NB4 (cell line): ENCODE data around the gene S100A2.

Experiments used
- DNase-seq: peaks from one replicate; pipeline ENCODE4 v3.0.0; 2010; ENCODE audit warnings: low read depth
- H3K4me3 ChIP-seq: one replicate; pipeline ENCODE4 v1.5.1; 2011; ENCODE audit warnings: mild to moderate bottlenecking, low read depth, low read length, moderate library complexity
- MYC ChIP-seq: IDR thresholded peaks from 2 replicates; pipeline ENCODE4 v1.6.1; 2011; ENCODE audit warnings: low read depth, low read length
- POLR2A ChIP-seq: IDR thresholded peaks from 2 replicates; pipeline ENCODE4 v1.6.1; 2011; ENCODE audit warnings: mild to moderate bottlenecking; ENCODE audit not compliant: insufficient read length; ENCODE audit errors: extremely low read depth
- TF ChIP-seq, protein P1 (sequence below): IDR thresholded peaks from 2 replicates; pipeline ENCODE4 v1.6.1; 2011; ENCODE audit warnings: low read depth, low read length
- TF ChIP-seq, protein P2 (sequence below): IDR thresholded peaks from one replicate; pipeline ENCODE4 v1.5.1; 2012; ENCODE audit warnings: low read depth, low read length

The S100A2 gene

DNA sequence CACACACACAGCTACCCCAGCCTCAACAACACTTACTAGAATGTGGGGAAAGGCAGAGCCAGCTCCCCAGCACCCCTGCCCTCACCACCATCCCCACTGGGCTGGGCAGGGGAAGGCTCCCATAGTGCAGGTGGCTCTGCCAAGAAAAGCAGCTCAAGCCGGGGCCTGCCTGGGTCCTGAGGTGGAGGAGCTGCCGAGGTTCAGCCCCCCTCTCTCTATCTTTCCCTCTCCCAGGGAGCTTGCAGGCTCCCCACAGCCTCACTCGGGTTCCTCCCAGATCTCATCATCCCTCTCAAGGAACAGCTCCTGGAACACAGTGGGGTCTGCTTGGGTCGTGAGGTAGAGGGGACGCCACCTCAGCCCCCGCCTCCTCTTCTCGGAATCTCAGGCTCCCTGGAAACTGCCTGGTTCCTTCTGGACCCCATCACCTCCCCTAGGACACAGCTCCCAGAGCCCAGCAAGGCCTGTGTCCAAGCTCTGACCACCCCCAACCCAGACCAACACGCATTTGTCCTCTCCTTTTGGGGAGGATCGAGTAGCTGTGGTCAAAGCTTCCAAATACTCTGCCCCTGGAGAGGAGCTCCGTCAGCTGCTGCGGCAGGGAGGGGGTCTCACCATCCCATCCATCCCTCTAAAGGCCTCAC, 46.6 kb upstream of the S100A2 start:
- H3K4me3 ChIP-seq, result no peak overlapping the region
- DNase-seq, result no peak
- TF ChIP-seq POLR2A (no peak), MYC (no peak)
- TF ChIP-seq, protein P1, sequence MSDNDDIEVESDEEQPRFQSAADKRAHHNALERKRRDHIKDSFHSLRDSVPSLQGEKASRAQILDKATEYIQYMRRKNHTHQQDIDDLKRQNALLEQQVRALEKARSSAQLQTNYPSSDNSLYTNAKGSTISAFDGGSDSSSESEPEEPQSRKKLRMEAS, result no peak
- TF ChIP-seq, protein P2, sequence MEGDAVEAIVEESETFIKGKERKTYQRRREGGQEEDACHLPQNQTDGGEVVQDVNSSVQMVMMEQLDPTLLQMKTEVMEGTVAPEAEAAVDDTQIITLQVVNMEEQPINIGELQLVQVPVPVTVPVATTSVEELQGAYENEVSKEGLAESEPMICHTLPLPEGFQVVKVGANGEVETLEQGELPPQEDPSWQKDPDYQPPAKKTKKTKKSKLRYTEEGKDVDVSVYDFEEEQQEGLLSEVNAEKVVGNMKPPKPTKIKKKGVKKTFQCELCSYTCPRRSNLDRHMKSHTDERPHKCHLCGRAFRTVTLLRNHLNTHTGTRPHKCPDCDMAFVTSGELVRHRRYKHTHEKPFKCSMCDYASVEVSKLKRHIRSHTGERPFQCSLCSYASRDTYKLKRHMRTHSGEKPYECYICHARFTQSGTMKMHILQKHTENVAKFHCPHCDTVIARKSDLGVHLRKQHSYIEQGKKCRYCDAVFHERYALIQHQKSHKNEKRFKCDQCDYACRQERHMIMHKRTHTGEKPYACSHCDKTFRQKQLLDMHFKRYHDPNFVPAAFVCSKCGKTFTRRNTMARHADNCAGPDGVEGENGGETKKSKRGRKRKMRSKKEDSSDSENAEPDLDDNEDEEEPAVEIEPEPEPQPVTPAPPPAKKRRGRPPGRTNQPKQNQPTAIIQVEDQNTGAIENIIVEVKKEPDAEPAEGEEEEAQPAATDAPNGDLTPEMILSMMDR, result no peak

DNA sequence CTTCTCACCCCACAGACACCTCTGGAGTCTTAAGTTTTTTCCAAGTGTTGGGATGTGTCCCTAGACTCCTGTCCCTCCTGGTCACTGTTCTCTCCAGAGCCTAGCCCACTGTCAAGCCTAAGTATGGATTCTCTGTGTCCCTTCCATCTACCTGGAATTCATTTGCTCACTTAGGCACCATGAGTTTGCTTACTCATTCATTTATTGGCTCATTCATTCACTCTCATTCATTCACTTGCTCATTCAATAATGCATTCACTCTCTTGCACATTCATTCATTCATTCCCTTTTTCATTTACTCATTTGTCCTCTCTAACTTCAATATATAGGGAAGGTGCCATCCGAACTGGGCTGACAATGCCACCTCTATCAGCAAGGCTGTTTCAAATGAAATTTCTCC, 45.7 kb upstream of the S100A2 start:
- DNase-seq, result no peak
- no peak for TF ChIP-seq MYC
- TF ChIP-seq, protein P1, result no peak
- TF ChIP-seq POLR2A, result no peak
- TF ChIP-seq, protein P2, result no peak
- H3K4me3 ChIP-seq, result no peak overlapping the region

DNA sequence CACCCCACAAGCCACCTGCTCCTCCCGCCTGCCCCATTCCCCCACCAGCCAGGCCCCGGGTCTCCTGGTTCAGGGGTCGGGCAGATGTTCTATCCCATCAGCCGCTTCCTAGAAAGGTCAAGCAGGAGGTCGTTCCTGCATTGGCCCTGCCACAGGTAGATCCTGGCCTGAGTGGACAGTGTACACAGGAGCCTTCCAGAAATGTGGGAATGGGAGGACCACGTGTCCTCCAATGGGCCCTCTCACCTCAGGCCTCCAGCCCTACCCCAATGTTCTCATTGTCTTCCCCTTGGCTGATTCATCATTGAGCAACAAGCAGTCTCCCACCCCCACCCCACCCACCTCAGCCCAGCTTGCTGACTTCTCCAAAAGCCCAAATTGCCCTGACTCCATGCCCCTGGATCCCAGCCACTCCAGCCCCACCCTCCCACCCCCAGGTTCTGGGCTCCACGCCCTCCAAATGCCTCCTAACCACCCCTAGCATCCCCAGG, 45.2 kb upstream of the S100A2 start:
- H3K4me3 ChIP-seq, result no peak overlapping the region
- TF ChIP-seq MYC, result peak; percentile 64
- TF ChIP-seq, protein P2, result no peak
- TF ChIP-seq, protein P1, result peak; percentile 85
- TF ChIP-seq POLR2A, result no peak
- peak; percentile 75 for DNase-seq

DNA sequence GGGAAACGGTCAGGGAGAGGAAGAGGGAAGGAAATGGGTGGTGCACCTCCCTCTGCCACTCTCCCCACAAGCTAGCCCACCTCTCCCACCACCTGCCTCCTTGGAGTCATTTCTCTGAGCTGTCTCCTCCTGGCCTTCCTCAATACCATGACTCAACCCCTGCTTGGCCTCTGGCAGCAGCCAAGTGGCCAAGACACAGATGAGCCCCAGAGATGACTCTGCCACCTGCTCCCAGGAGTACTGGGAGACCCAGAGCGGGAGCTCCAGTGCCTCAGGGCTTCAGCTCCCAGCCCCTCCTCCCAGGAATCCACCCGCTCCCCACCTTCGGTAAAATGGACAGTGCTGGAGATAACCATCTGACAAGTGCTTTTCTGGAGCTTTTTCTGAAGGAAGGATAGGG, 44.7 kb upstream of the S100A2 start:
- TF ChIP-seq, protein P2, result no peak
- TF ChIP-seq POLR2A, result no peak
- TF ChIP-seq, protein P1, result no peak
- no peak for TF ChIP-seq MYC
- DNase-seq, result peak; percentile 64
- no peak overlapping the region for H3K4me3 ChIP-seq

DNA sequence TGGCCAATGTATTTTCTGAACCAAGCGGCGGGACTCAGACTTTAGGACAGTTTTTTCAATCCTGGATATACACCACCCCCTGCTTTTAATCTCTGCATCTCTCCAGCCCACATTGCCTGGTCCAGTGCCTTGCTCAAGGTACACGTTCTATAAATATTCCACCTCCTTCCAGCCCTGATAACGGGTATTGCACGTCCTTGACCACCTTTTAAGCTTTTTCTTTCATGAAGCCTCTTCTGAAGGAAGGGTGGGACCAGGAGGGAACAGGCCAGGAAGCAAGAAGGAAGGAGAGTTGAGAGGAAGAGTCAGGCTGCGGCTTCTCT, 43.9 kb upstream of the S100A2 start:
- no peak overlapping the region for H3K4me3 ChIP-seq
- no peak for DNase-seq
- TF ChIP-seq POLR2A, result no peak
- TF ChIP-seq, protein P2, result no peak
- no peak for TF ChIP-seq MYC
- TF ChIP-seq, protein P1, result no peak
